ENCODE results near the gene CX3CR1. TPM values are rescaled to one million over a fixed set of nuclear protein-coding genes. Genes with fewer than 3 reads are reported as not detected.

The CX3CR1 gene
- total and polyA plus RNA-seq, 3 experiments from 2014 or later = 0.74 to 98.7 (median 1.1) TPM

GRCh38 chr3:39262846-39263245, 17.0 kb downstream of the CX3CR1 start:
- no peaks in the 10 kb centered on the region for H3K36me3 ChIP-seq (ENCODE audit: insufficient read depth, low read length)
- H3K4me1 ChIP-seq (ENCODE audit: insufficient read depth, low read length) = peaks cover 37% of the 10 kb centered on the region
- H3K27me3 ChIP-seq (ENCODE audit: insufficient read depth, low read length, poor library complexity, severe bottlenecking) = no peaks in the 10 kb centered on the region
- Mint-ChIP-seq H3K4me1 (peaks cover 71 to 86% (median 81%) of the 10 kb centered on the region in 3 donors), H3K27me3 (peaks cover 0 to 8% of the 10 kb centered on the region in 2 donors), H3K27ac (peak overlapping the region in 7 of 8 donors; percentile 22 to 84 (median 48)), H3K9me3 (no peaks in the 10 kb centered on the region), H3K4me3 (peak overlapping the region in 6 of 7 donors; percentile 9 to 68 (median 65)), H3K36me3 (peaks cover 2 to 14% (median 2%) of the 10 kb centered on the region in 3 donors)
- DNase-seq = no peak
- H3K27ac ChIP-seq (ENCODE audit: low read depth, low read length) = no peak overlapping the region
- H3K9me3 ChIP-seq (ENCODE audit: low read length) = no peaks in the 10 kb centered on the region
- no peak overlapping the region for H3K4me3 ChIP-seq (ENCODE audit: low read length)
- ChIA-PET POLR2A (no interaction called here), CTCF (interaction anchor here (1.3 to 2.2 kb wide), 3 partner anchors 30 to 161 kb away, joined by 3 to 6 read pairs (median 6); no protein-coding TSS in a partner anchor)

DNA sequence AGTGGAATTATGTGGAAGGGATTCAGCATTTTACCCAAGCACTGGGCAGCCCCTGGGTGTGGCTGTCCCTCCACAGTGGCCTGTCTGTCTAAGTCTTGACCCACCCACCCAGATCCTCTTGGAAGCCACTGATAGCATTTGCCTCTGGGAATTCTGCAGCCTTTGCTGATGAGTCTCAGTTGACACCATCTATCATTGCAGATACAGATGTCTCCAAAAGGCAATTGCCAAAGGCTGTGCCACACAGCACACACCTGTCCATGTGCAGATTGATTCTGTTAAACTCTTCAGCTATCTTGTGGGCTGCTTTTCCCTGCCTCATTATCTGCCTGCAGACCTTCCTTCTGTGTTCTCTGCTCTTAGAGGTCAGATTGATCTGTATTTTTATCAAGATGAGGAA, 18.1 kb downstream of the CX3CR1 start:
- Mint-ChIP-seq H3K9me3 (no peaks in the 10 kb centered on the region), H3K27ac (peak overlapping the region; percentile 16 to 94 (median 90)), H3K27me3 (peaks cover 0 to 17% of the 10 kb centered on the region in 2 donors), H3K36me3 (peaks cover 2 to 11% (median 4%) of the 10 kb centered on the region in 3 donors), H3K4me3 (peak overlapping the region in 1 of 7 donors; percentile 10), H3K4me1 (peaks cover 73 to 85% (median 84%) of the 10 kb centered on the region in 3 donors)
- ChIA-PET CTCF (interaction anchor here (1.8 to 2.2 kb wide), 2 partner anchors 31 to 135 kb away, joined by 6 read pairs; no protein-coding TSS in a partner anchor), POLR2A (interaction anchor here (1.0 kb wide), 1 partner anchor 28 kb away, joined by 3 read pairs; no protein-coding TSS in a partner anchor)
- no peak for DNase-seq
- H3K9me3 ChIP-seq (ENCODE audit: low read length) = no peaks in the 10 kb centered on the region
- H3K27me3 ChIP-seq (ENCODE audit: insufficient read depth, low read length, poor library complexity, severe bottlenecking) = no peaks in the 10 kb centered on the region
- peaks cover 26% of the 10 kb centered on the region for H3K4me1 ChIP-seq (ENCODE audit: insufficient read depth, low read length)
- no peak overlapping the region for H3K4me3 ChIP-seq (ENCODE audit: low read length)
- H3K27ac ChIP-seq (ENCODE audit: low read depth, low read length) = no peak overlapping the region
- no peaks in the 10 kb centered on the region for H3K36me3 ChIP-seq (ENCODE audit: insufficient read depth, low read length)

DNA sequence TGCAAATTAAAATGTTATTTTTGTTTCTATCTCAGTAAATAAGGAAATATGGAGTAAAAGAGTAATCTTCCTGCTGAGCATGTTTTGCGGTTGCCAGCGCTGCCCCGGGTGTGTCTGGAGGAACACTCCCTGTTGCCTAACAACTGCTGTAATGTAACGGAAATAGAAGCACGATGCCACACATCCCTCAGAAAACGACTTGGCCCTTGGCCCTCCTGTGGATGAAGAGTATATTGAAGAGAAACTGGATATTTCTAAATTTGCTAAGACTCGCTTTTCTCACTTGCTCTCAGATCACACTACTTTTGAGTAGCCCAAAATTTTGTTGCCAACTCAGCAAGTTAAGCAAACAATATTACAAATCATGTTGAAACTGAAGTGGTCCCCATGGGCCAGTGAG, 18.9 kb downstream of the CX3CR1 start:
- no peak overlapping the region for H3K4me3 ChIP-seq (ENCODE audit: low read length)
- POLR2A ChIA-PET = no interaction called here
- H3K4me1 ChIP-seq (ENCODE audit: insufficient read depth, low read length) = peaks cover 31% of the 10 kb centered on the region
- Mint-ChIP-seq H3K27ac (peak overlapping the region in 7 of 8 donors; percentile 20 to 94 (median 91)), H3K4me3 (peak overlapping the region in 4 of 7 donors; percentile 2 to 52 (median 30)), H3K4me1 (peaks cover 70 to 87% (median 87%) of the 10 kb centered on the region in 3 donors), H3K27me3 (peaks cover 0 to 17% of the 10 kb centered on the region in 2 donors), H3K36me3 (peaks cover 2 to 7% (median 4%) of the 10 kb centered on the region in 3 donors), H3K9me3 (no peaks in the 10 kb centered on the region)
- peak; percentile 34 to 58 (median 42) for DNase-seq
- no peaks in the 10 kb centered on the region for H3K36me3 ChIP-seq (ENCODE audit: insufficient read depth, low read length)
- CTCF ChIA-PET = interaction anchor here (1.8 kb wide), 1 partner anchor 134 kb away, joined by 6 read pairs; no protein-coding TSS in a partner anchor
- no peaks in the 10 kb centered on the region for H3K9me3 ChIP-seq (ENCODE audit: low read length)
- no peak overlapping the region for H3K27ac ChIP-seq (ENCODE audit: low read depth, low read length)
- no peaks in the 10 kb centered on the region for H3K27me3 ChIP-seq (ENCODE audit: insufficient read depth, low read length, poor library complexity, severe bottlenecking)

GRCh38 chr3:39260318-39260717, 19.5 kb downstream of the CX3CR1 start:
- no peak overlapping the region for H3K4me3 Mint-ChIP-seq
- no peaks in the 10 kb centered on the region for H3K9me3 Mint-ChIP-seq
- ChIA-PET POLR2A (no interaction called here), CTCF (no interaction called here)
- Histone ChIP-seq H3K27ac (ENCODE audit: low read depth, low read length) (no peak overlapping the region), H3K4me3 (ENCODE audit: low read length) (no peak overlapping the region), H3K36me3 (ENCODE audit: insufficient read depth, low read length) (no peaks in the 10 kb centered on the region), H3K9me3 (ENCODE audit: low read length) (no peaks in the 10 kb centered on the region), H3K27me3 (ENCODE audit: insufficient read depth, low read length, poor library complexity, severe bottlenecking) (no peaks in the 10 kb centered on the region), H3K4me1 (ENCODE audit: insufficient read depth, low read length) (peaks cover 37% of the 10 kb centered on the region)
- peak overlapping the region in 2 of 8 donors; percentile 4 to 63 for H3K27ac Mint-ChIP-seq
- H3K36me3 Mint-ChIP-seq = peaks cover 0 to 2% (median 2%) of the 10 kb centered on the region in 3 donors
- no peak for DNase-seq
- peaks cover 0 to 17% of the 10 kb centered on the region in 2 donors for H3K27me3 Mint-ChIP-seq
- H3K4me1 Mint-ChIP-seq = peaks cover 71 to 87% (median 87%) of the 10 kb centered on the region in 3 donors

GRCh38 chr3:39255503-39256325, 24.1 kb downstream of the CX3CR1 start:
- Mint-ChIP-seq H3K4me3 (peak overlapping the region in 3 of 7 donors; percentile 6 to 42 (median 26)), H3K27ac (peak overlapping the region in 7 of 8 donors; percentile 3 to 90 (median 67))

DNA sequence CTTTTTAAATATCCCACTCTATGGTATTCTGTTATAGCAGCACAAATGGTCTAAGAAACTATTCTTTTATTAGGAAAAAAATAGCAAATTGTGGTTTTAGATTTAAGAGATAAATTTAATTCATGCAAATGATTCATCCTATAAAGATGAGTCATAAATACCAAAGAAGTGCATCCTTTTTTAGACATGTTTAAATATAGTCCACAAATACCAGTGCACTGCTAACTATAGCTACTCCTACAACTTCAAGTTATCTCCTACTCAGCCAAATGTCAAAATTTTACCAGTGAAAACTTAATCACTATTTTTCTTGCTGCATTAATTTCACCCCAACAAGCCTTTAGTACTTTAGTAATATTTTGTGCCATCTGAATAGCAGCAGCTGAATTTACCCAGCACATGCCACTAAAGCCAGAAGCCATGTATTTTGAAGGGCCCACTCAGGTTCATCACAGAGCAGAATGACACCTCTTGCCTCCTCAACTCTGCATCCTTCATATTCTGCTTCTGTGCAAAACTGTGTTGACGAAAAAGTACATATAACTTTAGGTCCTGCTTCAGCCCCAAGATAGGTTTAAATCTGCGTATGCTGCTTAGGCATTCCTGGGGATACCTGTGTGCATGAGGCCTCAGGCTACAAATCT, 24.9 kb downstream of the CX3CR1 start:
- H3K27ac Mint-ChIP-seq = peak overlapping the region in 7 of 8 donors; percentile 3 to 90 (median 67)
- peaks cover 43 to 53% (median 49%) of the 10 kb centered on the region in 3 donors for H3K4me1 Mint-ChIP-seq
- H3K4me3 Mint-ChIP-seq = peak overlapping the region in 3 of 7 donors; percentile 6 to 42 (median 26)
- H3K27me3 Mint-ChIP-seq = peaks cover 1 to 13% of the 10 kb centered on the region in 2 donors
- H3K36me3 Mint-ChIP-seq = peaks cover 0 to 2% (median 0%) of the 10 kb centered on the region in 3 donors
- CTCF ChIA-PET = interaction anchor here (1.7 kb wide), 1 partner anchor 33 kb away, joined by 6 read pairs; no protein-coding TSS in a partner anchor
- H3K4me3 ChIP-seq (ENCODE audit: low read length) = no peak overlapping the region
- H3K9me3 ChIP-seq (ENCODE audit: low read length) = no peaks in the 10 kb centered on the region
- POLR2A ChIA-PET = no interaction called here
- H3K27me3 ChIP-seq (ENCODE audit: insufficient read depth, low read length, poor library complexity, severe bottlenecking) = no peaks in the 10 kb centered on the region
- no peaks in the 10 kb centered on the region for H3K36me3 ChIP-seq (ENCODE audit: insufficient read depth, low read length)
- H3K4me1 ChIP-seq (ENCODE audit: insufficient read depth, low read length) = peaks cover 16% of the 10 kb centered on the region
- no peak overlapping the region for H3K27ac ChIP-seq (ENCODE audit: low read depth, low read length)
- no peak for DNase-seq
- no peaks in the 10 kb centered on the region for H3K9me3 Mint-ChIP-seq

More at GRCh38 chr3:39255503-39256325, 24.1 kb downstream of the CX3CR1 start:
- H3K27ac ChIP-seq (ENCODE audit: low read depth, low read length) = no peak overlapping the region
- no peaks in the 10 kb centered on the region for H3K9me3 ChIP-seq (ENCODE audit: low read length)
- Mint-ChIP-seq H3K9me3 (no peaks in the 10 kb centered on the region), H3K36me3 (peaks cover 0 to 2% (median 0%) of the 10 kb centered on the region in 3 donors), H3K27me3 (peaks cover 1 to 17% of the 10 kb centered on the region in 2 donors), H3K4me1 (peaks cover 46 to 56% (median 53%) of the 10 kb centered on the region in 3 donors)
- no peaks in the 10 kb centered on the region for H3K27me3 ChIP-seq (ENCODE audit: insufficient read depth, low read length, poor library complexity, severe bottlenecking)
- H3K36me3 ChIP-seq (ENCODE audit: insufficient read depth, low read length) = no peaks in the 10 kb centered on the region
- no peak overlapping the region for H3K4me3 ChIP-seq (ENCODE audit: low read length)
- CTCF ChIA-PET = interaction anchor here (1.7 kb wide), 1 partner anchor 33 kb away, joined by 6 read pairs; no protein-coding TSS in a partner anchor
- POLR2A ChIA-PET = no interaction called here
- no peak for DNase-seq
- H3K4me1 ChIP-seq (ENCODE audit: insufficient read depth, low read length) = peaks cover 17% of the 10 kb centered on the region

DNA sequence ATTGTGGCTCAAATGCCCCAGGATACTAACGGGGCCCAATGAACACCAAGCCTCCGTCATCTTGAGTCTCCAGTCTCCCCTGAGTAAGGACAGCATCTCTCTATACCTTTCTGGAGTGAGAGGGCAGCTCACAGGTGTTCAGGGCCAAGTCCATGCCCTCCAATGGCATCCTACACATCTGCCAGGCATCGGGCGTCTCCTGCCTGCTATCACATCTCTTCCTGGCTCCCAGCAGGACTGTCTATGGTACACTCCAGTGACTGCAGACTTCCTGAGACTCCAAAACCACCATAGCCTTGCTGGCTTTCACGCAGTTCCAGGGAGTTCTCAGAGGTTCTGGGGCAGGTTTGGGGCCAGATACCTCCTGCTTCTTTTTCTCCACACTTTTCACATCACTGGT, 28.3 kb downstream of the CX3CR1 start:
- Mint-ChIP-seq H3K4me1 (peaks cover 27 to 44% (median 33%) of the 10 kb centered on the region in 3 donors), H3K4me3 (no peak overlapping the region), H3K27ac (no peak overlapping the region), H3K27me3 (peaks cover 1 to 3% of the 10 kb centered on the region in 2 donors), H3K36me3 (no peaks in the 10 kb centered on the region), H3K9me3 (no peaks in the 10 kb centered on the region)
- ChIA-PET POLR2A (no interaction called here), CTCF (interaction anchor here (1.1 kb wide), 1 partner anchor 37 kb away, joined by 3 read pairs; no protein-coding TSS in a partner anchor)
- Histone ChIP-seq H3K4me1 (ENCODE audit: insufficient read depth, low read length) (peaks cover 21% of the 10 kb centered on the region), H3K9me3 (ENCODE audit: low read length) (no peaks in the 10 kb centered on the region), H3K4me3 (ENCODE audit: low read length) (no peak overlapping the region), H3K27ac (ENCODE audit: low read depth, low read length) (no peak overlapping the region), H3K36me3 (ENCODE audit: insufficient read depth, low read length) (no peaks in the 10 kb centered on the region), H3K27me3 (ENCODE audit: insufficient read depth, low read length, poor library complexity, severe bottlenecking) (no peaks in the 10 kb centered on the region)
- no peak for DNase-seq
